NT2/D1 (cell line): ENCODE results near the gene SRD5A3.

Experiments used
- SUZ12 ChIP-seq: IDR thresholded peaks from 2 replicates; pipeline ENCODE4 v1.6.1; 2011; ENCODE audit not compliant: insufficient read length, insufficient read depth; ENCODE audit errors: extremely low read depth
- YY1 ChIP-seq: IDR thresholded peaks from 2 replicates; pipeline ENCODE4 v1.6.1; 2011; ENCODE audit not compliant: insufficient read length, insufficient read depth
- ZNF274 ChIP-seq: IDR thresholded peaks from 2 replicates; pipeline ENCODE4 v1.6.1; 2011; ENCODE audit warnings: mild to moderate bottlenecking, low read depth, low read length

- TF ChIP-seq YY1 (no peak), ZNF274 (no peak), SUZ12 (no peak)
Measured at GRCh38 chr4:55382488-55383003, 36.5 kb downstream of the SRD5A3 start.
